HCT116 (cell line): ENCODE results near the gene MYADML2.

Experiments
- CEBPB ChIP-seq: IDR thresholded peaks from 2 replicates; pipeline ENCODE4 v1.6.1; 2012; ENCODE audit warnings: low read depth
- CTCF ChIP-seq, 3 experiments: fragments of 200-600 bp in 1 of 3; sonication (generic) in 1 of 3; IDR thresholded peaks in 2 of 3; conservative IDR thresholded peaks in 1 of 3; 2 replicates each; pipeline ENCODE4 v1.5.1; 2012 to 2017; ENCODE audit warnings: low read depth in 2 of 3, low read length in 2 of 3, antibody characterized with exemption in 1 of 3, borderline replicate concordance in 1 of 3, control low read depth in 1 of 3, mild to moderate bottlenecking in 1 of 3, mixed read lengths in 1 of 3, mixed run types in 1 of 3, moderate library complexity in 1 of 3; ENCODE audit not compliant: insufficient read depth in 1 of 3
- EZH2phosphoT487 ChIP-seq: fragments of 200-600 bp; IDR thresholded peaks from 2 replicates; pipeline ENCODE4 v1.6.1; 2018; ENCODE audit warnings: antibody characterized with exemption, borderline replicate concordance
- POLR2A ChIP-seq: IDR thresholded peaks from 2 replicates; pipeline ENCODE4 v1.7.0; 2011; ENCODE audit warnings: borderline replicate concordance; ENCODE audit not compliant: insufficient read depth, insufficient read length; ENCODE audit errors: extremely low read depth
- REST ChIP-seq: IDR thresholded peaks from 2 replicates; pipeline ENCODE4 v1.6.1; 2012; ENCODE audit warnings: low read depth
- SP1 ChIP-seq: IDR thresholded peaks from 2 replicates; pipeline ENCODE4 v1.6.1; 2012; ENCODE audit warnings: low read depth

- TF ChIP-seq CTCF (IDR thresholded peaks at IDR 0.05 in 2 of 3, conservative IDR thresholded peaks at IDR 0.05 in 1 of 3; ENCODE audit: borderline replicate concordance in 1 of 3, insufficient read depth in 1 of 3, low read depth in 2 of 3, low read length in 2 of 3) (no peak), POLR2A (no peak), SP1 (no peak), CEBPB (no peak), EZH2phosphoT487 (no peak), REST (no peak)
Observed at GRCh38 chr17:81905993-81906392, 41.0 kb downstream of the MYADML2 start.
